GM21723 (cell line): Measurements from ENCODE around the gene PILRA.
A peak's percentile ranks its signal among the peaks of the same experiment; 100 is the strongest.
"Not testable (repeated sequence)": the region's sequence is repeated elsewhere in the genome, so short reads cannot be mapped to it uniquely, and the experiment has no call there.

Source experiments
- ATAC-seq: cut with Tn5 transposase; IDR thresholded peaks from one replicate; pipeline ENCODE4 v1.9.1; 2021; ENCODE audit warnings: mild to moderate bottlenecking, moderate library complexity; ENCODE audit not compliant: unreplicated experiment

Gene PILRA

GRCh38 chr7:100376066-100376465, 2.8 kb downstream of the PILRA start:
- ATAC-seq, result no peak

GRCh38 chr7:100378114-100378755, 4.9 kb downstream of the PILRA start:
- ATAC-seq, result no peak

- ATAC-seq, result no peak
Observed at GRCh38 chr7:100380196-100380595, 6.9 kb downstream of the PILRA start.

- ATAC-seq, result not testable (repeated sequence)
Observed at GRCh38 chr7:100381531-100382233, 8.4 kb downstream of the PILRA start.

- ATAC-seq, result not testable (repeated sequence)
Observed at GRCh38 chr7:100382234-100382853, 9.1 kb downstream of the PILRA start.

- no peak for ATAC-seq
Observed at GRCh38 chr7:100384628-100385294, 11.5 kb downstream of the PILRA start.

GRCh38 chr7:100386940-100387339, 13.7 kb downstream of the PILRA start:
- no peak for ATAC-seq

GRCh38 chr7:100387695-100388094, 14.4 kb downstream of the PILRA start:
- no peak for ATAC-seq

GRCh38 chr7:100389437-100390088, 16.3 kb downstream of the PILRA start:
- ATAC-seq, result no peak

- no peak for ATAC-seq
Observed at GRCh38 chr7:100390286-100391009, 17.2 kb downstream of the PILRA start.

GRCh38 chr7:100393233-100393905, 20.1 kb downstream of the PILRA start:
- ATAC-seq, result no peak

GRCh38 chr7:100394077-100394476, 20.8 kb downstream of the PILRA start:
- no peak for ATAC-seq

- peak; percentile 87 for ATAC-seq
Observed at GRCh38 chr7:100396421-100396982, 23.2 kb downstream of the PILRA start.

- ATAC-seq, result no peak
Observed at GRCh38 chr7:100397315-100398081, 24.2 kb downstream of the PILRA start.

- no peak for ATAC-seq
Observed at GRCh38 chr7:100398239-100398638, 25.0 kb downstream of the PILRA start.

- ATAC-seq, result no peak
Observed at GRCh38 chr7:100400041-100400440, 26.8 kb downstream of the PILRA start.

GRCh38 chr7:100400656-100401055, 27.4 kb downstream of the PILRA start:
- ATAC-seq, result no peak

GRCh38 chr7:100401811-100402210, 28.5 kb downstream of the PILRA start:
- ATAC-seq, result no peak

GRCh38 chr7:100402241-100402640, 29.0 kb downstream of the PILRA start:
- ATAC-seq, result no peak
